EL (cell line): ENCODE results near the gene KIF16B.
A peak's percentile ranks its signal among the peaks of the same experiment; 100 is the strongest.
"Not testable (repeated sequence)": the region's sequence is repeated elsewhere in the genome, so short reads cannot be mapped to it uniquely, and the experiment has no call there.

Experiments
- DNase-seq: peaks from one replicate; pipeline ENCODE4 v3.0.0-alpha.2; 2016

The KIF16B gene

GRCh38 chr20:16283307-16283706, 289.9 kb downstream of the KIF16B start:
- no peak for DNase-seq

GRCh38 chr20:16280219-16280618, 293.0 kb downstream of the KIF16B start:
- DNase-seq: no peak

GRCh38 chr20:16279320-16279719, 293.9 kb downstream of the KIF16B start:
- no peak for DNase-seq

GRCh38 chr20:16273812-16274555, 299.3 kb downstream of the KIF16B start:
- no peak for DNase-seq

- no peak for DNase-seq
These were observed 300.4 kb downstream of the KIF16B start for GRCh38 chr20:16272780-16273360.

- no peak for DNase-seq
These were observed 301.8 kb downstream of the KIF16B start for GRCh38 chr20:16271450-16271849.

GRCh38 chr20:16270989-16271388, 302.3 kb downstream of the KIF16B start:
- DNase-seq: no peak

GRCh38 chr20:16270314-16270931, 302.8 kb downstream of the KIF16B start:
- no peak for DNase-seq

GRCh38 chr20:16267526-16267925, 305.7 kb downstream of the KIF16B start:
- no peak for DNase-seq

- DNase-seq: no peak
These were observed 307.9 kb downstream of the KIF16B start for GRCh38 chr20:16265334-16265733.

- DNase-seq: no peak
These were observed 309.7 kb downstream of the KIF16B start for GRCh38 chr20:16263582-16263981.

- DNase-seq: no peak
These were observed 310.7 kb downstream of the KIF16B start for GRCh38 chr20:16262594-16262993.

GRCh38 chr20:16261733-16262273, 311.4 kb downstream of the KIF16B start:
- DNase-seq: no peak

GRCh38 chr20:16260911-16261310, 312.3 kb downstream of the KIF16B start:
- DNase-seq: peak; percentile 75

GRCh38 chr20:16260133-16260532, 313.1 kb downstream of the KIF16B start:
- DNase-seq: not testable (repeated sequence)

GRCh38 chr20:16258766-16259165, 314.5 kb downstream of the KIF16B start:
- DNase-seq: no peak

- DNase-seq: no peak
These were observed 315.3 kb downstream of the KIF16B start for GRCh38 chr20:16257813-16258430.

- DNase-seq: no peak
These were observed 316.2 kb downstream of the KIF16B start for GRCh38 chr20:16257021-16257420.

GRCh38 chr20:16246870-16247269, 326.4 kb downstream of the KIF16B start:
- no peak for DNase-seq

GRCh38 chr20:16246291-16246690, 327.0 kb downstream of the KIF16B start:
- DNase-seq: no peak

GRCh38 chr20:16245879-16246278, 327.4 kb downstream of the KIF16B start:
- DNase-seq: no peak

- no peak for DNase-seq
These were observed 328.4 kb downstream of the KIF16B start for GRCh38 chr20:16244892-16245291.

- DNase-seq: no peak
These were observed 329.8 kb downstream of the KIF16B start for GRCh38 chr20:16243470-16243869.

- no peak for DNase-seq
These were observed 331.3 kb downstream of the KIF16B start for GRCh38 chr20:16241911-16242310.
